Liver (tissue), 9 donors: ENCODE measurements around the gene ITGB2. TPM values are rescaled to one million over a fixed set of nuclear protein-coding genes. Genes with fewer than 3 reads are reported as not detected.
A peak's percentile ranks its signal among the peaks of the same experiment; 100 is the strongest.

Experiments used
- DNase-seq: peaks from one replicate; pipeline ENCODE4 v3.0.0-alpha.2; 2017; ENCODE audit warnings: low spot score
- H3K27ac ChIP-seq, 2 donors: one replicate each; pipeline ENCODE4 v1.7.0; 2013; ENCODE audit warnings: inconsistent platforms in 2 of 2, low read length in 2 of 2, control low read depth in 1 of 2, low read depth in 1 of 2, mild to moderate bottlenecking in 1 of 2
- H3K27me3 ChIP-seq, 4 donors: one replicate each; pipeline versions ENCODE4 v1.6.1 to v1.7.0; 2013; ENCODE audit warnings: low read length in 3 of 4, inconsistent platforms in 1 of 4, mild to moderate bottlenecking in 1 of 4, moderate library complexity in 1 of 4; ENCODE audit not compliant: control insufficient read depth in 4 of 4, insufficient read depth in 4 of 4
- H3K36me3 ChIP-seq, 4 donors: one replicate each; pipeline versions ENCODE4 v1.6.1 to v1.7.0; 2013; ENCODE audit warnings: low read length in 3 of 4, mild to moderate bottlenecking in 3 of 4, low read depth in 1 of 4, moderate library complexity in 1 of 4; ENCODE audit not compliant: control insufficient read depth in 4 of 4, insufficient read depth in 3 of 4
- H3K4me1 ChIP-seq, 4 donors: one replicate each; pipeline versions ENCODE4 v1.6.1 to v1.7.0; 2013; ENCODE audit warnings: low read length in 3 of 4, mild to moderate bottlenecking in 3 of 4, moderate library complexity in 1 of 4; ENCODE audit not compliant: control insufficient read depth in 4 of 4, insufficient read depth in 4 of 4
- H3K4me3 ChIP-seq, 3 donors: one replicate each; pipeline versions ENCODE4 v1.6.1 to v1.7.0; 2013; ENCODE audit warnings: low read length in 3 of 3, control low read depth in 1 of 3, low read depth in 1 of 3, mild to moderate bottlenecking in 1 of 3
- H3K9ac ChIP-seq, 2 donors: one replicate each; pipeline ENCODE4 v1.7.0; 2013; ENCODE audit warnings: low read length in 2 of 2, mild to moderate bottlenecking in 2 of 2, moderate library complexity in 2 of 2, control low read depth in 1 of 2, low read depth in 1 of 2
- H3K9me3 ChIP-seq, 4 donors: one replicate each; pipeline versions ENCODE4 v1.6.1 to v1.7.0; 2013; ENCODE audit warnings: low read length in 3 of 4; ENCODE audit not compliant: control insufficient read depth in 4 of 4
- EGR1 ChIP-seq, 2 donors: IDR thresholded peaks; 2 replicates each; pipeline ENCODE4 v1.6.1; 2016 to 2018; ENCODE audit warnings: antibody characterized with exemption in 2 of 2, low read depth in 2 of 2
- FOXA1 ChIP-seq: IDR thresholded peaks from 2 replicates; pipeline ENCODE4 v1.6.1; 2016; ENCODE audit warnings: antibody characterized with exemption
- FOXA2 ChIP-seq: IDR thresholded peaks from 2 replicates; pipeline ENCODE4 v1.6.1; 2016; ENCODE audit warnings: antibody characterized with exemption
- GABPA ChIP-seq, 2 donors: IDR thresholded peaks in 1 of 2; conservative IDR thresholded peaks in 1 of 2; 2 replicates each; pipeline ENCODE4 v1.6.1; 2016; ENCODE audit warnings: antibody characterized with exemption in 2 of 2, mild to moderate bottlenecking in 1 of 2, moderate library complexity in 1 of 2
- HNF4A ChIP-seq, 2 donors: conservative IDR thresholded peaks; 2 replicates each; pipeline ENCODE4 v1.6.1; 2016; ENCODE audit warnings: antibody characterized with exemption in 2 of 2, mild to moderate bottlenecking in 2 of 2
- HNF4G ChIP-seq: IDR thresholded peaks from 2 replicates; pipeline ENCODE4 v1.6.1; 2016; ENCODE audit warnings: antibody characterized with exemption
- JUND ChIP-seq, 2 donors: IDR thresholded peaks; 2 replicates each; pipeline ENCODE4 v1.6.1; 2016; ENCODE audit warnings: antibody characterized with exemption in 2 of 2
- NR2F2 ChIP-seq: IDR thresholded peaks from 2 replicates; pipeline ENCODE4 v1.6.1; 2016; ENCODE audit warnings: antibody characterized with exemption
- RAD21 ChIP-seq, 2 donors: IDR thresholded peaks; 2 replicates each; pipeline ENCODE4 v1.6.1; 2016; ENCODE audit warnings: antibody characterized with exemption in 2 of 2, mild to moderate bottlenecking in 2 of 2
- RXRA ChIP-seq, 2 donors: IDR thresholded peaks; 2 replicates each; pipeline ENCODE4 v1.6.1; 2017 to 2018; ENCODE audit warnings: antibody characterized with exemption in 2 of 2, mild to moderate bottlenecking in 1 of 2
- SP1 ChIP-seq: IDR thresholded peaks from 2 replicates; pipeline ENCODE4 v1.6.1; 2018; ENCODE audit warnings: antibody characterized with exemption, mild to moderate bottlenecking
- TAF1 ChIP-seq: conservative IDR thresholded peaks from 2 replicates; pipeline ENCODE4 v1.6.1; 2016; ENCODE audit warnings: antibody characterized with exemption, mild to moderate bottlenecking
- YY1 ChIP-seq: IDR thresholded peaks from 2 replicates; pipeline ENCODE4 v1.6.1; 2016; ENCODE audit warnings: antibody characterized with exemption, mild to moderate bottlenecking
- WGBS: extraction: QIAGEN DNeasy Blood & Tissue Kit; methylation state at CpG from one replicate; pipeline ENCODE4 v1.1.7; 2013; 5-methylcytosine and 5-hydroxymethylcytosine counted together
- polyA plus RNA-seq, 2 donors: library from polyadenylated mRNA; stranded (reverse) in 1 of 2; unstranded in 1 of 2; fragments of 200-250 nt in 1 of 2; fragments of >200 nt in 1 of 2; fragmentation: Nextera tagmentation in 1 of 2; extraction: Ambion mirVana in 1 of 2; gene quantifications; one replicate each; pipeline versions ENCODE4 v1.2.1 to v1.2.3, GENCODE V29; 2013 to 2015
- total RNA-seq, 2 donors: library from RNA; depleted of rRNA; stranded (reverse); fragments of >200 nt; gene quantifications; one replicate each; pipeline ENCODE4 v1.2.3, GENCODE V29; 2014
- TF ChIP-seq, protein P1 (sequence below): IDR thresholded peaks from 2 replicates; pipeline ENCODE4 v1.6.1; 2016; ENCODE audit warnings: antibody characterized with exemption
- TF ChIP-seq, protein P2 (sequence below): fragments of 150-350 bp; IDR thresholded peaks from 2 replicates; pipeline ENCODE4 v1.5.1; 2017; ENCODE audit warnings: improper control_type of control experiment, low read depth, low read length; ENCODE audit not compliant: missing input control
- TF ChIP-seq, protein P3 (sequence below): IDR thresholded peaks from 2 replicates; pipeline ENCODE4 v1.6.1; 2016; ENCODE audit warnings: antibody characterized with exemption, mild to moderate bottlenecking
- TF ChIP-seq, protein P4 (sequence below): IDR thresholded peaks from 2 replicates; pipeline ENCODE4 v1.6.1; 2016; ENCODE audit warnings: antibody characterized with exemption
- TF ChIP-seq, protein P5 (sequence below): IDR thresholded peaks from 2 replicates; pipeline ENCODE4 v1.6.1; 2016; ENCODE audit warnings: antibody characterized with exemption
- donor health status: healthy.
- donor health status: healthy.
- donor health status: healthy.
- donor health status: healthy.
- donor health status: healthy.

Gene ITGB2
- total and polyA plus RNA-seq, 4 donors: 9.6 to 50.6 (median 28.7) TPM

DNA sequence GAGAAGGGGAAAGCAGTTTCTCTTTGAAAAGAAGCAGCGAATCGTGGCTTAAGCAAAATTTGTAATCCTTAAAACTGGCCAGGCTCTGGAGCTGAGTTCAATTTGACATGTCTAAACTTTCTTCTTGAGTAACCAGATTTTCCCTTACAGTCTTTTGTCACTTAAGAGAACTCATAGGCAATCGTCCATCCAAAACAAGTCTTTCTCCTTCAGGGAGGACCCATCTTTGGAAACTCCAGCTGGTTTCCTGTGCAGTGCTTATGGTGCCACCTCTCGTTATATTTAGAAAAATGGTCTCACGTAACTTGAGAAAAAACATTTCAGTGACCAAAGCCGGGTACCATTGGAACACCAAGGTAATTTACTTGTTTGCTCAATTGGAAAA lies 45.4 kb downstream of the ITGB2 start:
- 12% methylated on average over 6 of the region's 6 CpGs for WGBS
- Histone ChIP-seq H3K27ac (peak overlapping the region; percentile 88 to 95), H3K9ac (peak overlapping the region; percentile 65 to 68), H3K9me3 (no peaks in the 10 kb centered on the region), H3K4me3 (peak overlapping the region; percentile 20 to 55 (median 53)), H3K4me1 (peaks cover 2 to 57% (median 37%) of the 10 kb centered on the region in 4 donors), H3K36me3 (no peaks in the 10 kb centered on the region), H3K27me3 (no peaks in the 10 kb centered on the region)
- DNase-seq: no peak
- TF ChIP-seq TAF1: no peak
- peak; percentile 29 to 62 for TF ChIP-seq RAD21 (IDR thresholded peaks at IDR 0.05)
- peak; percentile 13 for TF ChIP-seq YY1

DNA sequence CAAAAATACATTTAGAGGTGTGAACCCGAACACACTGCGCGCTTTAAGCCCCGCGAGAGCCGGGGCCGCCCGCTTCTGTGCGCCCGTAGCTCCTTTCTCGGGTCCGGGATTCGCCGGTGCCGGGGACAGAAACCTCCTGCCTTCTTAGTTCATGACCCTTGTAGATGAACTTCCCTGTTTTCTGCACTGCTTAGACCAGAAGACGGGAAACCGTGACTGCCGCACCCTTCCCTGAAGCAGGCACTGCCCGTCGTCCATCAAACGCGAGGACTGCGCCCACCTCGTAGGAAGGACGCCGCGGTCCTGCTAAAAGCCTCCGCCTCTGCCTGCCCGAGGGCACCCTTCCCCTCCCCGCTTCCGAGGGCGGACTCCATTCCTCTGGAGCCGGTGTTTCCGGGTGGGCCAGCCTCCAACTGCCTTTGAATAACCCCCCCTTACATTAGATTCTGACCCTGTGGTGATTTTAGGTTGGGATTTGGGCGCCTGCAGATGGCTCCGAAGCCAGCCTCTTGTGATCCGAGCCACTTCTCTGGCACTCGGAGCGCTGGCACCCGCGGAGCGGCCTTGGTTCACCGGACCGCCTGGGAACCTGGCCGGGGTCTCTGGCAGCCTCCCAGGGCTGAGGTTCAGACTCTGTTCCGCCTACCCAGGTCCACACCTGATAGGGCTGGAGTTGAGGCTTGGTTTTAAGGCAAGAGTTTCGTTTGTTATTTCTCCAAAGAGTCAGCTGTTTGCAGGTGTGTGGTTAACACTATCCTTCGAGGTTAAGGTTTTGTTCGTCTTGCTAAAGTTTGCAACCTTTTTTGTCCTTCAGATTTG lies 46.0 kb downstream of the ITGB2 start:
- H3K4me1 ChIP-seq: peaks cover 5 to 63% (median 43%) of the 10 kb centered on the region in 4 donors
- TF ChIP-seq GABPA (IDR thresholded peaks at IDR 0.05 in 1 of 2, conservative IDR thresholded peaks at IDR 0.05 in 1 of 2) (peak; percentile 22 to 26), NR2F2 (peak; percentile 34), RAD21 (IDR thresholded peaks at IDR 0.05) (no peak), EGR1 (IDR thresholded peaks at IDR 0.05; ENCODE audit: low read depth in 2 of 2) (peak in 1 of 2 donors; percentile 50), YY1 (peak; percentile 96), FOXA2 (no peak), FOXA1 (no peak), TAF1 (no peak), RXRA (IDR thresholded peaks at IDR 0.05) (peak; percentile 46 to 63), JUND (IDR thresholded peaks at IDR 0.05) (no peak), SP1 (peak; percentile 49), HNF4A (conservative IDR thresholded peaks at IDR 0.05) (peak; percentile 45 to 61), HNF4G (no peak)
- TF ChIP-seq, protein P1, sequence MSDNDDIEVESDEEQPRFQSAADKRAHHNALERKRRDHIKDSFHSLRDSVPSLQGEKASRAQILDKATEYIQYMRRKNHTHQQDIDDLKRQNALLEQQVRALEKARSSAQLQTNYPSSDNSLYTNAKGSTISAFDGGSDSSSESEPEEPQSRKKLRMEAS: peak; percentile 78
- TF ChIP-seq, protein P2, sequence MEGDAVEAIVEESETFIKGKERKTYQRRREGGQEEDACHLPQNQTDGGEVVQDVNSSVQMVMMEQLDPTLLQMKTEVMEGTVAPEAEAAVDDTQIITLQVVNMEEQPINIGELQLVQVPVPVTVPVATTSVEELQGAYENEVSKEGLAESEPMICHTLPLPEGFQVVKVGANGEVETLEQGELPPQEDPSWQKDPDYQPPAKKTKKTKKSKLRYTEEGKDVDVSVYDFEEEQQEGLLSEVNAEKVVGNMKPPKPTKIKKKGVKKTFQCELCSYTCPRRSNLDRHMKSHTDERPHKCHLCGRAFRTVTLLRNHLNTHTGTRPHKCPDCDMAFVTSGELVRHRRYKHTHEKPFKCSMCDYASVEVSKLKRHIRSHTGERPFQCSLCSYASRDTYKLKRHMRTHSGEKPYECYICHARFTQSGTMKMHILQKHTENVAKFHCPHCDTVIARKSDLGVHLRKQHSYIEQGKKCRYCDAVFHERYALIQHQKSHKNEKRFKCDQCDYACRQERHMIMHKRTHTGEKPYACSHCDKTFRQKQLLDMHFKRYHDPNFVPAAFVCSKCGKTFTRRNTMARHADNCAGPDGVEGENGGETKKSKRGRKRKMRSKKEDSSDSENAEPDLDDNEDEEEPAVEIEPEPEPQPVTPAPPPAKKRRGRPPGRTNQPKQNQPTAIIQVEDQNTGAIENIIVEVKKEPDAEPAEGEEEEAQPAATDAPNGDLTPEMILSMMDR: no peak
- TF ChIP-seq, protein P3, sequence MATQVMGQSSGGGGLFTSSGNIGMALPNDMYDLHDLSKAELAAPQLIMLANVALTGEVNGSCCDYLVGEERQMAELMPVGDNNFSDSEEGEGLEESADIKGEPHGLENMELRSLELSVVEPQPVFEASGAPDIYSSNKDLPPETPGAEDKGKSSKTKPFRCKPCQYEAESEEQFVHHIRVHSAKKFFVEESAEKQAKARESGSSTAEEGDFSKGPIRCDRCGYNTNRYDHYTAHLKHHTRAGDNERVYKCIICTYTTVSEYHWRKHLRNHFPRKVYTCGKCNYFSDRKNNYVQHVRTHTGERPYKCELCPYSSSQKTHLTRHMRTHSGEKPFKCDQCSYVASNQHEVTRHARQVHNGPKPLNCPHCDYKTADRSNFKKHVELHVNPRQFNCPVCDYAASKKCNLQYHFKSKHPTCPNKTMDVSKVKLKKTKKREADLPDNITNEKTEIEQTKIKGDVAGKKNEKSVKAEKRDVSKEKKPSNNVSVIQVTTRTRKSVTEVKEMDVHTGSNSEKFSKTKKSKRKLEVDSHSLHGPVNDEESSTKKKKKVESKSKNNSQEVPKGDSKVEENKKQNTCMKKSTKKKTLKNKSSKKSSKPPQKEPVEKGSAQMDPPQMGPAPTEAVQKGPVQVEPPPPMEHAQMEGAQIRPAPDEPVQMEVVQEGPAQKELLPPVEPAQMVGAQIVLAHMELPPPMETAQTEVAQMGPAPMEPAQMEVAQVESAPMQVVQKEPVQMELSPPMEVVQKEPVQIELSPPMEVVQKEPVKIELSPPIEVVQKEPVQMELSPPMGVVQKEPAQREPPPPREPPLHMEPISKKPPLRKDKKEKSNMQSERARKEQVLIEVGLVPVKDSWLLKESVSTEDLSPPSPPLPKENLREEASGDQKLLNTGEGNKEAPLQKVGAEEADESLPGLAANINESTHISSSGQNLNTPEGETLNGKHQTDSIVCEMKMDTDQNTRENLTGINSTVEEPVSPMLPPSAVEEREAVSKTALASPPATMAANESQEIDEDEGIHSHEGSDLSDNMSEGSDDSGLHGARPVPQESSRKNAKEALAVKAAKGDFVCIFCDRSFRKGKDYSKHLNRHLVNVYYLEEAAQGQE: no peak
- TF ChIP-seq, protein P4, sequence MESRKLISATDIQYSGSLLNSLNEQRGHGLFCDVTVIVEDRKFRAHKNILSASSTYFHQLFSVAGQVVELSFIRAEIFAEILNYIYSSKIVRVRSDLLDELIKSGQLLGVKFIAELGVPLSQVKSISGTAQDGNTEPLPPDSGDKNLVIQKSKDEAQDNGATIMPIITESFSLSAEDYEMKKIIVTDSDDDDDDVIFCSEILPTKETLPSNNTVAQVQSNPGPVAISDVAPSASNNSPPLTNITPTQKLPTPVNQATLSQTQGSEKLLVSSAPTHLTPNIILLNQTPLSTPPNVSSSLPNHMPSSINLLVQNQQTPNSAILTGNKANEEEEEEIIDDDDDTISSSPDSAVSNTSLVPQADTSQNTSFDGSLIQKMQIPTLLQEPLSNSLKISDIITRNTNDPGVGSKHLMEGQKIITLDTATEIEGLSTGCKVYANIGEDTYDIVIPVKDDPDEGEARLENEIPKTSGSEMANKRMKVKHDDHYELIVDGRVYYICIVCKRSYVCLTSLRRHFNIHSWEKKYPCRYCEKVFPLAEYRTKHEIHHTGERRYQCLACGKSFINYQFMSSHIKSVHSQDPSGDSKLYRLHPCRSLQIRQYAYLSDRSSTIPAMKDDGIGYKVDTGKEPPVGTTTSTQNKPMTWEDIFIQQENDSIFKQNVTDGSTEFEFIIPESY: no peak
- TF ChIP-seq, protein P5, sequence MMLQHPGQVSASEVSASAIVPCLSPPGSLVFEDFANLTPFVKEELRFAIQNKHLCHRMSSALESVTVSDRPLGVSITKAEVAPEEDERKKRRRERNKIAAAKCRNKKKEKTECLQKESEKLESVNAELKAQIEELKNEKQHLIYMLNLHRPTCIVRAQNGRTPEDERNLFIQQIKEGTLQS: no peak

More for the DNA sequence above, 46.0 kb downstream of the ITGB2 start:
- no peaks in the 10 kb centered on the region for H3K9me3 ChIP-seq
- 6% methylated on average over 49 of the region's 49 CpGs for WGBS
- no peaks in the 10 kb centered on the region for H3K36me3 ChIP-seq
- H3K9ac ChIP-seq: peak overlapping the region; percentile 65 to 68
- H3K4me3 ChIP-seq: peak overlapping the region; percentile 20 to 61 (median 53)
- DNase-seq: peak; percentile 64
- peak overlapping the region; percentile 88 to 95 for H3K27ac ChIP-seq
- no peaks in the 10 kb centered on the region for H3K27me3 ChIP-seq
